HFF-Myc (cell line): ENCODE data around the gene NONO.
A peak's percentile ranks its signal among the peaks of the same experiment; 100 is the strongest.

ENCODE experiments used
- DNase-seq: peaks from one replicate; pipeline ENCODE4 v3.0.0-alpha.2; 2011; ENCODE audit warnings: low read depth; ENCODE audit errors: extremely low read depth
- H3K4me3 ChIP-seq: replicated peaks from 2 replicates; pipeline ENCODE4 v1.5.1; 2011; ENCODE audit warnings: low read depth, mild to moderate bottlenecking, control low read depth, low read length
- TF ChIP-seq, protein P1 (sequence below): IDR thresholded peaks from 2 replicates; pipeline ENCODE4 v1.5.1; 2012; ENCODE audit warnings: mild to moderate bottlenecking, low read depth, low read length, control low read depth; ENCODE audit errors: missing control alignments

The NONO gene

DNA sequence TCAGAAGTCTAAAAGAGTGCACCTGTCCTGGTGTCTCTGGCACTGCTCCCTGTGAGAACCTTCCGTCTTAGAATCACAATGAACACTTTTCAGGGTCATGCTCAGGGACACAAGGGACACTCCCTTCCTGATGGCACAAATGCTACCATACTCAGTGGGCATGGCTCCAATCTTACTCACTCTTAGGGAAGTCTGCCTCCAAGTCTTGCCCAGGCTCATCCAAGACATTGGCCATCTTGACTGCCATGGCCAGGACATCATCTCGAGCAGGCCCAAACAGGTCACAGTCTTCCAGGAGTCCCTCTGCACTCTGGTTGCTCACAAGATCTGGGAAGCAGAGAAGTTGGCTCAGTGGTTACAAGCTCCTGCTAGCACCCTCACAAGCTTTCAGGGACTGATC lies 38.3 kb upstream of the NONO start:
- no peak for DNase-seq
- TF ChIP-seq, protein P1, sequence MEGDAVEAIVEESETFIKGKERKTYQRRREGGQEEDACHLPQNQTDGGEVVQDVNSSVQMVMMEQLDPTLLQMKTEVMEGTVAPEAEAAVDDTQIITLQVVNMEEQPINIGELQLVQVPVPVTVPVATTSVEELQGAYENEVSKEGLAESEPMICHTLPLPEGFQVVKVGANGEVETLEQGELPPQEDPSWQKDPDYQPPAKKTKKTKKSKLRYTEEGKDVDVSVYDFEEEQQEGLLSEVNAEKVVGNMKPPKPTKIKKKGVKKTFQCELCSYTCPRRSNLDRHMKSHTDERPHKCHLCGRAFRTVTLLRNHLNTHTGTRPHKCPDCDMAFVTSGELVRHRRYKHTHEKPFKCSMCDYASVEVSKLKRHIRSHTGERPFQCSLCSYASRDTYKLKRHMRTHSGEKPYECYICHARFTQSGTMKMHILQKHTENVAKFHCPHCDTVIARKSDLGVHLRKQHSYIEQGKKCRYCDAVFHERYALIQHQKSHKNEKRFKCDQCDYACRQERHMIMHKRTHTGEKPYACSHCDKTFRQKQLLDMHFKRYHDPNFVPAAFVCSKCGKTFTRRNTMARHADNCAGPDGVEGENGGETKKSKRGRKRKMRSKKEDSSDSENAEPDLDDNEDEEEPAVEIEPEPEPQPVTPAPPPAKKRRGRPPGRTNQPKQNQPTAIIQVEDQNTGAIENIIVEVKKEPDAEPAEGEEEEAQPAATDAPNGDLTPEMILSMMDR, result no peak
- no peak overlapping the region for H3K4me3 ChIP-seq

DNA sequence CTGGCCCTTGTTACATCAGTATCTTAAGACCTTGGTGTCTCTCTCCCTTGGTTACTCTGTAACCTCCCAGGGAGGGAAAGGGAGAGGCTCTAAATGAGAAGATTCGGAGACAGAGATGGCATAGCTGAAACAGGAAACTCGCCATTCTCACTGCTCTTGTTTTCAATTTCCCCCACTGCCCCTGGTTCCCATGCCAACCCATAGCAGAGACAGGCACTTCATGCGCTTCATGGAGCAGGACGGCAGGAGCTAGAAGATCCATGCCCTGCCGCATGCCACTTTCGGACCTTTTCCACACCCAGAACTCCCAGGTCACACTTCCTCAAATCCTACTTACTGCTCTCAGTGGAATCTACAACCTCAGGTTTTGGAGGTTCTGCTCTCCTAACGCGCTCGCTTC lies 32.6 kb upstream of the NONO start:
- DNase-seq, result no peak
- TF ChIP-seq, protein P1, result no peak
- H3K4me3 ChIP-seq, result no peak overlapping the region

DNA sequence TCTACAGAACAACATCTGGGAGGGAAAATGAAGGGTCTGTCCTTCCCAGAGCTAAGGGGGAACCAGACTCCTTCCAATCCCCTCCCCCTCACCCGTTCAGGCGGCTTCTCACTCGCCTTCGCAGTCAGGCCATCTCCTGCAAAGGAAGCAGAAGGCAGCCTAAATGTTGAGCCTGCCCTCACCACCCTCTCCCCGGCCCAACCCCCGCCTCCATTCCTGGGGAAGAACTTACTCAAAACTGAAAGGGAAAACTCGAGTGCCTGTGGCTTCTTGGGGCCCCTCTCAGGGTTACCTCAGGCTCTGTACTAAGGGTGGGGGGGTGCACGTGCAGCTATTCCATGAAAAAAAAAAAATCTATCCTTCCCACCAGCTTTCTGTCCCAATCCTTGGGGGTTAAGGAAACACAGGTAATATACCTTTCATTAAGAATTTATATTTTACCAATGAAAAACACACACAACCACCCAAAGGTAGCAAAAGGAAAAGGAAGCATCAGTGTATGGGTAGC lies 31.9 kb upstream of the NONO start:
- no peak overlapping the region for H3K4me3 ChIP-seq
- TF ChIP-seq, protein P1, result no peak
- DNase-seq, result no peak

DNA sequence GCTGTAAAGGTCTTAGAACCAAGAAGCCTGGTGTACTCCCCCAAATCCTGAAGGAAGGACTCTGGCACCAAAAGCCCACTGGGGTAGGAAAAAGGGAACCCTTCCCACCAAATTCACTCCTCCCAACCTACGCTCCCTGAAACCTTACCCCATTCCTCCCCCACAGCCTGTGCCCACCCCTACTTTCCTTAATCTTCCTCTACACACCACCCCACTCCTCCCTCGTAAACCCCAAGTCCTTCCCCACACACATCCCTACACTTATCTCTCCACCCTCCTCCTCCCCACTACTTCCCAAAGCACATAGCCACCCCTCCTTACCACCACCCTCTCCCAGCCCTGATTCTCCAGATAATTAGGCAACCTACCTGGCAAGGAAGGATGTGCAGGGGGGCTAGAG lies 31.2 kb upstream of the NONO start:
- H3K4me3 ChIP-seq, result peak overlapping the region; percentile 70

DNA sequence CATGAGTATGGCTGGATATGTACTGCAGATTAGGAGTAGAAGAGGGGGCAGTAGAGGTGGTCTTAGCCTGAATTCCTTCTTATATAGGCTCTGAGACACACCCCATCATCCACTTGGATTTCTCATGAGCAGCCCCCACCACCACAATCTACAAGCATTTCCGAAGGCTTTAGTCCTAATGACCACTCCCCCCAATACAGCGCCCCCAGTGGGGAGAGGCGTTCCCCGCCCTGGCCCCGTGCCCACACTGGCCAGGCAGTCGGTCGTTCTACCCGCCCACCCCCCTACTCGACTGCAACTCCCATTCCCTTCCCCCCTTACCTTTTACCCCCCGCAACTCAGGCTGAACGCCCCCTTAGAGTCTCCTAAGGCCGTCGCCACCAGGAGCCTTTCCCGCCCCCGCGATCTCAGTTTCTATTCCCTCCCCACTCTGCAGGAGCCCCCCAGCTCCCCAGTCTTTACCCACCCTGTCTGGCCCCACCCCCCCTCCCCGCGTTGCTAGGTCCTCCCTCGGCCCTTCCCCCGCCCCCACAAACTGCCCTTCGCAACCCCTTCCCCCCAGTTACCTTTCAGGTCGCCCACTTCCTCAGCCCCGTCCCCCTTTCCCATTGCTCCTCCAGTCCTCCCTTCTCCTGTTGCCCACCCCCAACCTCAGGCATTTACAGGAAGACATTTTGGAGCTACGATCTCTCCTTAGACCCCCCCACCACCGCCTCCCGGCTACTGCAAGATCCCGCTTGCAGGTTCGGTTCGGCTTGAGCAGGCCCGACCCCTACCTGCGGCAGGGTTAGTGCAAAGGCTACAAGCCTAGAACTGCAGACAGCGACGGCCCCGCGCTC lies 30.0 kb upstream of the NONO start:
- peak overlapping the region; percentile 70 for H3K4me3 ChIP-seq
- no peak for DNase-seq
- TF ChIP-seq, protein P1, result peak; percentile 44

More for the DNA sequence above, 31.2 kb upstream of the NONO start:
- DNase-seq, result no peak
- TF ChIP-seq, protein P1, result no peak

DNA sequence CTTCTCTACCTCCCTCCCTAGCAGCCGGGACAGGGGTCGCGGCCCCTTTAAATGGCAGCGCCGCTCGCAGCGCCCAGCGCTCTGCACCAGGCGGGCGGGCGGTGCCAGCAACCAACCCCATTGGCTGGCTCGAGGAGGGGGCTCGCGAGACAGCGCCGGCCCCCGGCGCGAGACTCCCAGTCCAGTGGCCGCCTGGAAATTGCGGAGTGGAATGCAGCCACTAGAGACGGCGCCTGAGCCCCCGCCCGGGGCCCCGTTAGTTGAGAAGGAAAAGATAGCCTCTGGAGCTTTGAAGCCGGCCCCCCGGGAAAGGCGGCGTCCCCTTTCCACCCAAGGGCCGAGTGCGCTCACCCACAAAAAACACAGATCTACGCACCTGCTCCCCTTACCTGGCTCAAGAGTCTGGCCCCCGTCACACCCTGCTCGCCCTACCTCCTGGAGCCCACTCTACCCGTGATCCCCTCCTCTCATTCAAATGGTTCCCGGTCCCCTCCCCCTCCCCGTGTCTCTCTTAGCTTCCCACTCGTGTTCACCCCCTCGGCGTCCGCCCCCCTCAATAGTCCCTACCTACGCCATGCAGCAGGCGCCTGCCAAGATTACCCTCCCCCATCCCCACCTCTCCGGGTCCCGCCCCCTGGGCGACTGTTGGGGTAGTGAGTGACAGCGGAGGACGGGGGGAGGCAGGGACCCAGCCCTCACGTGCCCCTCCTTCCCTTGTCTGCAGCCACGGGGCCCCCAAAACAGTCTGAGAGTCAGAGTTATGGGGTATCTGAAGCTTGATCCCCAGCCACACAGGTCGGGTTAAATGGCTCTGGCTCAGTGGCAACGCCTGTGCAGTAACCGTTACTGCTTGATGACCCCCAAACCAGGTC lies 29.1 kb upstream of the NONO start, which contains the start of gene ZMYM3:
ZMYM3 (minus strand) TSS at position 49 of the 872 bp plus-strand sequence. CDS start 885 bp downstream, outside the sequence.
- TF ChIP-seq, protein P1, result no peak
- no peak for DNase-seq
- H3K4me3 ChIP-seq, result peak within 1 kb of the TSS; percentile 70
